ENCODE data around the gene MAGEB1.

The MAGEB1 gene

GRCh38 chrX:30259927-30260326 lies 13.0 kb downstream of the MAGEB1 start:
- no peaks in the 10 kb centered on the region for H3K9me3 ChIP-seq (ENCODE audit: control insufficient read depth, low read length)

GRCh38 chrX:30261012-30261411 lies 14.1 kb downstream of the MAGEB1 start:
- Histone ChIP-seq H3K36me3 (ENCODE audit: control insufficient read depth, insufficient read depth, low read length) (no peaks in the 10 kb centered on the region), H3K9ac (ENCODE audit: low read length) (no peak overlapping the region), H3K27me3 (ENCODE audit: control insufficient read depth, insufficient read depth, low read length) (no peaks in the 10 kb centered on the region), H3K9me3 (ENCODE audit: control insufficient read depth, low read length) (no peaks in the 10 kb centered on the region), H3K4me3 (ENCODE audit: low read length) (no peak overlapping the region), H3K4me1 (ENCODE audit: control insufficient read depth, insufficient read depth, low read length) (no peaks in the 10 kb centered on the region)

More at GRCh38 chrX:30259927-30260326, 13.0 kb downstream of the MAGEB1 start:
- Histone ChIP-seq H3K27me3 (ENCODE audit: control insufficient read depth, insufficient read depth, low read length) (no peaks in the 10 kb centered on the region), H3K9ac (ENCODE audit: low read length) (no peak overlapping the region), H3K4me1 (ENCODE audit: control insufficient read depth, insufficient read depth, low read length) (no peaks in the 10 kb centered on the region), H3K4me3 (ENCODE audit: low read length) (no peak overlapping the region), H3K36me3 (ENCODE audit: control insufficient read depth, insufficient read depth, low read length) (no peaks in the 10 kb centered on the region)

- H3K27me3 ChIP-seq (ENCODE audit: control insufficient read depth, insufficient read depth, low read length) = no peaks in the 10 kb centered on the region
- no peaks in the 10 kb centered on the region for H3K4me1 ChIP-seq (ENCODE audit: control insufficient read depth, insufficient read depth, low read length)
- H3K9ac ChIP-seq (ENCODE audit: low read length) = no peak overlapping the region
- no peaks in the 10 kb centered on the region for H3K36me3 ChIP-seq (ENCODE audit: control insufficient read depth, insufficient read depth, low read length)
- H3K4me3 ChIP-seq (ENCODE audit: low read length) = no peak overlapping the region
- H3K9me3 ChIP-seq (ENCODE audit: control insufficient read depth, low read length) = no peaks in the 10 kb centered on the region
Measured at GRCh38 chrX:30262763-30263162, 15.8 kb downstream of the MAGEB1 start.

GRCh38 chrX:30270639-30271038 lies 23.7 kb downstream of the MAGEB1 start:
- H3K9me3 ChIP-seq (ENCODE audit: control insufficient read depth, low read length) = no peaks in the 10 kb centered on the region
- no peaks in the 10 kb centered on the region for H3K36me3 ChIP-seq (ENCODE audit: control insufficient read depth, insufficient read depth, low read length)
- H3K4me3 ChIP-seq (ENCODE audit: low read length) = no peak overlapping the region
- H3K9ac ChIP-seq (ENCODE audit: low read length) = no peak overlapping the region
- no peaks in the 10 kb centered on the region for H3K4me1 ChIP-seq (ENCODE audit: control insufficient read depth, insufficient read depth, low read length)
- H3K27me3 ChIP-seq (ENCODE audit: control insufficient read depth, insufficient read depth, low read length) = no peaks in the 10 kb centered on the region

- no peaks in the 10 kb centered on the region for H3K36me3 ChIP-seq (ENCODE audit: control insufficient read depth, insufficient read depth, low read length)
- H3K9me3 ChIP-seq (ENCODE audit: control insufficient read depth, low read length) = no peaks in the 10 kb centered on the region
- no peak overlapping the region for H3K4me3 ChIP-seq (ENCODE audit: low read length)
- peaks cover 4% of the 10 kb centered on the region for H3K4me1 ChIP-seq (ENCODE audit: control insufficient read depth, insufficient read depth, low read length)
- H3K9ac ChIP-seq (ENCODE audit: low read length) = no peak overlapping the region
- no peaks in the 10 kb centered on the region for H3K27me3 ChIP-seq (ENCODE audit: control insufficient read depth, insufficient read depth, low read length)
Measured at GRCh38 chrX:30275498-30275897, 28.6 kb downstream of the MAGEB1 start.

- no peak overlapping the region for H3K4me3 ChIP-seq (ENCODE audit: low read length)
- H3K4me1 ChIP-seq (ENCODE audit: control insufficient read depth, insufficient read depth, low read length) = peaks cover 4% of the 10 kb centered on the region
- no peak overlapping the region for H3K9ac ChIP-seq (ENCODE audit: low read length)
- no peaks in the 10 kb centered on the region for H3K36me3 ChIP-seq (ENCODE audit: control insufficient read depth, insufficient read depth, low read length)
- no peaks in the 10 kb centered on the region for H3K9me3 ChIP-seq (ENCODE audit: control insufficient read depth, low read length)
- H3K27me3 ChIP-seq (ENCODE audit: control insufficient read depth, insufficient read depth, low read length) = no peaks in the 10 kb centered on the region
Measured at GRCh38 chrX:30278365-30278764, 31.4 kb downstream of the MAGEB1 start.

- H3K4me1 ChIP-seq (ENCODE audit: control insufficient read depth, insufficient read depth, low read length) = peaks cover 9% of the 10 kb centered on the region
- H3K27me3 ChIP-seq (ENCODE audit: control insufficient read depth, insufficient read depth, low read length) = no peaks in the 10 kb centered on the region
- H3K9me3 ChIP-seq (ENCODE audit: control insufficient read depth, low read length) = no peaks in the 10 kb centered on the region
- no peak overlapping the region for H3K4me3 ChIP-seq (ENCODE audit: low read length)
- no peak overlapping the region for H3K9ac ChIP-seq (ENCODE audit: low read length)
- H3K36me3 ChIP-seq (ENCODE audit: control insufficient read depth, insufficient read depth, low read length) = no peaks in the 10 kb centered on the region
Measured at GRCh38 chrX:30280428-30280827, 33.5 kb downstream of the MAGEB1 start.

- H3K36me3 ChIP-seq (ENCODE audit: control insufficient read depth, insufficient read depth, low read length) = no peaks in the 10 kb centered on the region
- H3K9ac ChIP-seq (ENCODE audit: low read length) = no peak overlapping the region
- no peak overlapping the region for H3K4me3 ChIP-seq (ENCODE audit: low read length)
- no peaks in the 10 kb centered on the region for H3K9me3 ChIP-seq (ENCODE audit: control insufficient read depth, low read length)
- peaks cover 9% of the 10 kb centered on the region for H3K4me1 ChIP-seq (ENCODE audit: control insufficient read depth, insufficient read depth, low read length)
- H3K27me3 ChIP-seq (ENCODE audit: control insufficient read depth, insufficient read depth, low read length) = no peaks in the 10 kb centered on the region
Measured at GRCh38 chrX:30282527-30282926, 35.6 kb downstream of the MAGEB1 start.

- Histone ChIP-seq H3K4me1 (ENCODE audit: control insufficient read depth, insufficient read depth, low read length) (peaks cover 9% of the 10 kb centered on the region), H3K27me3 (ENCODE audit: control insufficient read depth, insufficient read depth, low read length) (no peaks in the 10 kb centered on the region), H3K36me3 (ENCODE audit: control insufficient read depth, insufficient read depth, low read length) (no peaks in the 10 kb centered on the region), H3K9me3 (ENCODE audit: control insufficient read depth, low read length) (no peaks in the 10 kb centered on the region), H3K9ac (ENCODE audit: low read length) (no peak overlapping the region), H3K4me3 (ENCODE audit: low read length) (no peak overlapping the region)
Measured at GRCh38 chrX:30283456-30284200, 36.7 kb downstream of the MAGEB1 start.

GRCh38 chrX:30296408-30297254 lies 49.7 kb downstream of the MAGEB1 start:
- Histone ChIP-seq H3K9ac (ENCODE audit: low read length) (no peak overlapping the region), H3K4me1 (ENCODE audit: control insufficient read depth, insufficient read depth, low read length) (peaks cover 5% of the 10 kb centered on the region), H3K9me3 (ENCODE audit: control insufficient read depth, low read length) (no peaks in the 10 kb centered on the region)

GRCh38 chrX:30301208-30301607 lies 54.3 kb downstream of the MAGEB1 start:
- H3K36me3 ChIP-seq (ENCODE audit: control insufficient read depth, insufficient read depth, low read length) = no peaks in the 10 kb centered on the region
- H3K9me3 ChIP-seq (ENCODE audit: control insufficient read depth, low read length) = no peaks in the 10 kb centered on the region
- H3K4me3 ChIP-seq (ENCODE audit: low read length) = no peak overlapping the region
- H3K4me1 ChIP-seq (ENCODE audit: control insufficient read depth, insufficient read depth, low read length) = peaks cover 1% of the 10 kb centered on the region
- peaks cover 8% of the 10 kb centered on the region for H3K27me3 ChIP-seq (ENCODE audit: control insufficient read depth, insufficient read depth, low read length)
- no peak overlapping the region for H3K9ac ChIP-seq (ENCODE audit: low read length)

More at GRCh38 chrX:30296408-30297254, 49.7 kb downstream of the MAGEB1 start:
- H3K36me3 ChIP-seq (ENCODE audit: control insufficient read depth, insufficient read depth, low read length) = no peaks in the 10 kb centered on the region
- H3K4me3 ChIP-seq (ENCODE audit: low read length) = no peak overlapping the region
- no peaks in the 10 kb centered on the region for H3K27me3 ChIP-seq (ENCODE audit: control insufficient read depth, insufficient read depth, low read length)
